PC-3 (cell line): Measurements from ENCODE around the gene RIT2. TPM values are rescaled to one million over a fixed set of nuclear protein-coding genes. Genes with fewer than 3 reads are reported as not detected.

ENCODE experiments used
- ATAC-seq: fragments of 200-7000 bp; cut with Tn5 transposase; 2 replicates; pipeline ENCODE4 v1.9.1; 2020; ENCODE audit warnings: mild to moderate bottlenecking, moderate library complexity
- BruUV-seq: library from RNA; stranded (reverse); fragments of 400-500 nt; replicated peaks from 2 replicates; lab custom pipeline; 2021; lab: Mats Ljungman, UMichigan
- CTCF ChIA-PET: fragments of 300-600 bp; sonication (Branson Sonifier 250); formaldehyde crosslinking; loops from one replicate; lab custom pipeline; 2022; ENCODE audit warnings: antibody characterized with exemption; lab: Charles Lee
- POLR2A ChIA-PET: fragments of 300-600 bp; sonication (Branson Sonifier 250); formaldehyde crosslinking; loops from one replicate; lab custom pipeline; 2022; ENCODE audit warnings: antibody characterized with exemption; ENCODE audit not compliant: unreplicated experiment; lab: Charles Lee
- DNase-seq: peaks from one replicate; pipeline ENCODE4 v3.0.0-alpha.2; 2015
- H2AFZ ChIP-seq: fragments of 300-600 bp; sonication (generic); 2 replicates; pipeline ENCODE4 v1.6.0; 2016; ENCODE audit warnings: antibody characterized with exemption, low read length
- H3F3A ChIP-seq: fragments of 300-600 bp; sonication (generic); one replicate; pipeline ENCODE4 v1.6.0; 2017; ENCODE audit warnings: antibody characterized with exemption, low read length, control low read depth, mild to moderate bottlenecking; ENCODE audit not compliant: unreplicated experiment
- H3K27ac ChIP-seq: fragments of 300-600 bp; sonication (generic); 2 replicates; pipeline ENCODE4 v1.5.1; 2016; ENCODE audit warnings: mild to moderate bottlenecking, low read length
- H3K27me3 ChIP-seq: fragments of 300-600 bp; sonication (generic); 2 replicates; pipeline ENCODE4 v1.6.1; 2016; ENCODE audit warnings: low read length, mixed read lengths
- H3K36me3 ChIP-seq: fragments of 300-600 bp; sonication (generic); 2 replicates; pipeline ENCODE4 v1.6.1; 2016; ENCODE audit warnings: low read depth, mixed run types, low read length, mixed read lengths
- H3K4me1 ChIP-seq: fragments of 300-600 bp; sonication (generic); 2 replicates; pipeline ENCODE4 v1.5.1; 2016; ENCODE audit warnings: low read length; ENCODE audit not compliant: insufficient read depth
- H3K4me2 ChIP-seq: fragments of 300-600 bp; sonication (generic); 2 replicates; pipeline ENCODE4 v1.6.0; 2016; ENCODE audit warnings: low read length
- H3K4me3 ChIP-seq: fragments of 300-600 bp; sonication (generic); 2 replicates; pipeline ENCODE4 v1.5.1; 2016; ENCODE audit warnings: mild to moderate bottlenecking, low read length, mixed read lengths
- H3K79me2 ChIP-seq: fragments of 300-600 bp; sonication (generic); 2 replicates; pipeline ENCODE4 v1.6.1; 2017; ENCODE audit warnings: low read length, mixed read lengths
- H3K9ac ChIP-seq: fragments of 300-600 bp; sonication (generic); 2 replicates; pipeline ENCODE4 v1.6.0; 2016; ENCODE audit warnings: mild to moderate bottlenecking, low read length
- H3K9me2 ChIP-seq: fragments of 300-600 bp; sonication (generic); replicated peaks from 2 replicates; pipeline ENCODE4 v1.6.1; 2016; ENCODE audit warnings: mixed run types, low read length, mixed read lengths
- H3K9me3 ChIP-seq: fragments of 300-600 bp; sonication (generic); 2 replicates; pipeline ENCODE4 v1.6.1; 2016; ENCODE audit warnings: low read length, mixed read lengths
- H4K20me1 ChIP-seq: fragments of 300-600 bp; sonication (generic); 2 replicates; pipeline ENCODE4 v1.6.1; 2016; ENCODE audit warnings: low read length, mixed read lengths
- CTCF ChIP-seq: fragments of 300-600 bp; sonication (generic); conservative IDR thresholded peaks from 2 replicates; pipeline ENCODE4 v1.5.1; 2017; ENCODE audit warnings: antibody characterized with exemption, low read depth, mild to moderate bottlenecking, low read length
- EZH2 ChIP-seq: fragments of 300-600 bp; sonication (generic); IDR thresholded peaks from one replicate; pipeline ENCODE4 v1.6.1; 2017; ENCODE audit warnings: antibody characterized with exemption, mild to moderate bottlenecking, low read length; ENCODE audit not compliant: unreplicated experiment
- EZH2phosphoT487 ChIP-seq: fragments of 300-600 bp; sonication (generic); IDR thresholded peaks from 2 replicates; pipeline ENCODE4 v1.6.1; 2018; ENCODE audit warnings: mild to moderate bottlenecking, antibody characterized with exemption, low read length, borderline replicate concordance
- intact Hi-C: fragments of 100-400 bp; cut with micrococcal nuclease; formaldehyde crosslinking; loops from 2 replicates; pipeline ENCODE4 v1.9.0; 2023
- total RNA-seq: library from RNA; depleted of rRNA; stranded (reverse); fragments of >200 nt; gene quantifications from 2 replicates; pipeline ENCODE4 v1.2.3, GENCODE V29; 2014

Gene RIT2
- total RNA-seq, 1 experiment from 2014 or later: not detected

- ATAC-seq: no peak
- intact Hi-C loops: no loop called here
- BruUV-seq: no TSS peak
- no peak overlapping the region for H3K9ac ChIP-seq
- ChIA-PET CTCF (no interaction called here), POLR2A (no interaction called here)
- H3K27me3 ChIP-seq: no peaks in the 10 kb centered on the region
- no peak overlapping the region for H3K4me3 ChIP-seq
- H4K20me1 ChIP-seq: no peaks in the 10 kb centered on the region
- no peak overlapping the region for H2AFZ ChIP-seq
- no peak for TF ChIP-seq CTCF
- no peak for TF ChIP-seq EZH2
- TF ChIP-seq EZH2phosphoT487: no peak
- H3K79me2 ChIP-seq: no peaks in the 10 kb centered on the region
- no peaks in the 10 kb centered on the region for H3K9me2 ChIP-seq
- no peaks in the 10 kb centered on the region for H3F3A ChIP-seq
- H3K4me2 ChIP-seq: no peak overlapping the region
- H3K4me1 ChIP-seq: no peaks in the 10 kb centered on the region
- H3K27ac ChIP-seq: no peak overlapping the region
- H3K36me3 ChIP-seq: no peaks in the 10 kb centered on the region
- no peaks in the 10 kb centered on the region for H3K9me3 ChIP-seq
- DNase-seq: no peak
Observed at GRCh38 chr18:42792731-42793130, 322.8 kb downstream of the RIT2 start.

- ATAC-seq: no peak
- H3F3A ChIP-seq: no peaks in the 10 kb centered on the region
- no peaks in the 10 kb centered on the region for H3K79me2 ChIP-seq
- H3K36me3 ChIP-seq: no peaks in the 10 kb centered on the region
- no peaks in the 10 kb centered on the region for H3K4me1 ChIP-seq
- no peak overlapping the region for H3K4me3 ChIP-seq
- H4K20me1 ChIP-seq: no peaks in the 10 kb centered on the region
- no peak for TF ChIP-seq EZH2phosphoT487
- TF ChIP-seq CTCF: no peak
- no peak for TF ChIP-seq EZH2
- H3K27ac ChIP-seq: no peak overlapping the region
- no peak overlapping the region for H3K9ac ChIP-seq
- DNase-seq: no peak
- CTCF ChIA-PET: no interaction called here
- no peaks in the 10 kb centered on the region for H3K9me3 ChIP-seq
- BruUV-seq: no TSS peak
- no peaks in the 10 kb centered on the region for H3K9me2 ChIP-seq
- no peaks in the 10 kb centered on the region for H3K27me3 ChIP-seq
- no peak overlapping the region for H2AFZ ChIP-seq
- intact Hi-C loops: no loop called here
- H3K4me2 ChIP-seq: no peak overlapping the region
- POLR2A ChIA-PET: no interaction called here
Observed at GRCh38 chr18:42784632-42785031, 330.9 kb downstream of the RIT2 start.

- no TSS peak for BruUV-seq
- H3K4me1 ChIP-seq: no peaks in the 10 kb centered on the region
- H3K4me2 ChIP-seq: no peak overlapping the region
- H3F3A ChIP-seq: no peaks in the 10 kb centered on the region
- H3K27me3 ChIP-seq: no peaks in the 10 kb centered on the region
- H3K9me2 ChIP-seq: no peaks in the 10 kb centered on the region
- H3K4me3 ChIP-seq: no peak overlapping the region
- H2AFZ ChIP-seq: no peak overlapping the region
- H3K9ac ChIP-seq: no peak overlapping the region
- DNase-seq (no peak), ATAC-seq (no peak)
- intact Hi-C loops: no loop called here
- no peak for TF ChIP-seq CTCF
- TF ChIP-seq EZH2phosphoT487: no peak
- TF ChIP-seq EZH2: no peak
- no peaks in the 10 kb centered on the region for H3K36me3 ChIP-seq
- ChIA-PET CTCF (no interaction called here), POLR2A (no interaction called here)
- H3K27ac ChIP-seq: no peak overlapping the region
- H3K79me2 ChIP-seq: no peaks in the 10 kb centered on the region
- H3K9me3 ChIP-seq: no peaks in the 10 kb centered on the region
- H4K20me1 ChIP-seq: no peaks in the 10 kb centered on the region
Observed at GRCh38 chr18:42782929-42783328, 332.6 kb downstream of the RIT2 start.
